ENCODE data around the gene ADAMTSL5. TPM values are rescaled to one million over a fixed set of nuclear protein-coding genes. Genes with fewer than 3 reads are reported as not detected.
A peak's percentile ranks its signal among the peaks of the same experiment; 100 is the strongest.

ADAMTSL5 gene
- total RNA-seq, 2 donors from 2014 or later = 4.1 to 4.8 TPM

DNA sequence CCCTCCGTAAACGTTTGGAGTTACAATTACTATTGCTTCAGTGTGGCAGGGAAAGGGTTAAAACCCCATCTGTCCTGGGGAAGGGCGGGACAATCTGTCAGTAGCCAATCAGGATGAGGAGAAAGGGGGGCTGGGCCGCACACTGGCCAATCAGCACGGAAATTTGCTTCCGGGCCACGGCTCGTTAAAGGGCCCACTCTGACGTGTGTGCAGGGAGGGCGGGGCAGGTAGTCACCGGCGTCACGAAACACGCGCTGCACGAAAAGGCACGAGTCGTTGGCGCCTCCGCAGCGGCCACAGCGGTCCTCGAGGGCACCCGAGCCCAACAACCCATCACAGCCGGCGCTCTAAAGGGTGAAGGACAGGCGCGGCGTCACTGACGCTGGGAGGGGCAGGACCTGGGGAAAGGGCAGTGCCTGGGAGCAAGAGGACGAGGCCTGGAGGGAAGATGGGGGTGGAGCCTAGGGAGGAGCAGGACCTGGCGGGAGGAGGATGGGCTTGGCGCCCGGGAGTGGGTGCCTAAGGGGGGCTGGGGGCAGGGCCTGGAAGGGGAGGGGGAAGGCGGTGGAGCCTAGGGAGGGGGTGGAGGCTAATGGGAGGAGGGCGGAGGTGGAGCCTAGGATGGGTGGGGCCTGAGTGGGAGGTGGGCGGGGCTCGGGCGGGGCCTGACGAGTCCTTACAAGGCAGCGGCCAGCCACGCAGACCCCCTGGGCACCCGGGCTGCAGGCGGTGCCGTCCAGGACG lies 4.9 kb downstream of the ADAMTSL5 start:
- WGBS, 2 experiments (ENCODE audit: insufficient coverage in 1 of 2, insufficient read length in 1 of 2) = 1 to 2% methylated on average over 24 to 44 of the region's 46 CpGs
- Histone ChIP-seq H3K27me3 (ENCODE audit: control insufficient read depth, insufficient read depth, low read length, poor library complexity, severe bottlenecking) (peaks cover 34% of the 10 kb centered on the region), H3K9me3 (ENCODE audit: control insufficient read depth, low read length) (no peaks in the 10 kb centered on the region), H3K36me3 (ENCODE audit: control insufficient read depth, insufficient read depth, low read length) (no peaks in the 10 kb centered on the region), H3K4me1 (ENCODE audit: control insufficient read depth, insufficient read depth, low read length) (peaks cover 7% of the 10 kb centered on the region), H3K27ac (ENCODE audit: low read depth, low read length) (peak overlapping the region; percentile 68), H3K9ac (ENCODE audit: extremely low read depth, low read length, poor library complexity, severe bottlenecking) (no peak overlapping the region), H3K4me3 (ENCODE audit: low read length) (peak overlapping the region; percentile 83)
- peak overlapping the region; percentile 98 for H3K27ac Mint-ChIP-seq
- DNase-seq = peak; percentile 99
- peaks cover 5% of the 10 kb centered on the region for H3K36me3 Mint-ChIP-seq (ENCODE audit: low read depth)
- peak overlapping the region; percentile 75 for H3K4me3 Mint-ChIP-seq
- TF ChIP-seq, protein P1, sequence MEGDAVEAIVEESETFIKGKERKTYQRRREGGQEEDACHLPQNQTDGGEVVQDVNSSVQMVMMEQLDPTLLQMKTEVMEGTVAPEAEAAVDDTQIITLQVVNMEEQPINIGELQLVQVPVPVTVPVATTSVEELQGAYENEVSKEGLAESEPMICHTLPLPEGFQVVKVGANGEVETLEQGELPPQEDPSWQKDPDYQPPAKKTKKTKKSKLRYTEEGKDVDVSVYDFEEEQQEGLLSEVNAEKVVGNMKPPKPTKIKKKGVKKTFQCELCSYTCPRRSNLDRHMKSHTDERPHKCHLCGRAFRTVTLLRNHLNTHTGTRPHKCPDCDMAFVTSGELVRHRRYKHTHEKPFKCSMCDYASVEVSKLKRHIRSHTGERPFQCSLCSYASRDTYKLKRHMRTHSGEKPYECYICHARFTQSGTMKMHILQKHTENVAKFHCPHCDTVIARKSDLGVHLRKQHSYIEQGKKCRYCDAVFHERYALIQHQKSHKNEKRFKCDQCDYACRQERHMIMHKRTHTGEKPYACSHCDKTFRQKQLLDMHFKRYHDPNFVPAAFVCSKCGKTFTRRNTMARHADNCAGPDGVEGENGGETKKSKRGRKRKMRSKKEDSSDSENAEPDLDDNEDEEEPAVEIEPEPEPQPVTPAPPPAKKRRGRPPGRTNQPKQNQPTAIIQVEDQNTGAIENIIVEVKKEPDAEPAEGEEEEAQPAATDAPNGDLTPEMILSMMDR (conservative IDR thresholded peaks at IDR 0.05) = no peak
- H3K27me3 Mint-ChIP-seq (ENCODE audit: insufficient read depth) = peaks cover 63% of the 10 kb centered on the region
- H3K4me1 Mint-ChIP-seq = peaks cover 3% of the 10 kb centered on the region
- H3K9me3 Mint-ChIP-seq = peaks cover 5% of the 10 kb centered on the region

DNA sequence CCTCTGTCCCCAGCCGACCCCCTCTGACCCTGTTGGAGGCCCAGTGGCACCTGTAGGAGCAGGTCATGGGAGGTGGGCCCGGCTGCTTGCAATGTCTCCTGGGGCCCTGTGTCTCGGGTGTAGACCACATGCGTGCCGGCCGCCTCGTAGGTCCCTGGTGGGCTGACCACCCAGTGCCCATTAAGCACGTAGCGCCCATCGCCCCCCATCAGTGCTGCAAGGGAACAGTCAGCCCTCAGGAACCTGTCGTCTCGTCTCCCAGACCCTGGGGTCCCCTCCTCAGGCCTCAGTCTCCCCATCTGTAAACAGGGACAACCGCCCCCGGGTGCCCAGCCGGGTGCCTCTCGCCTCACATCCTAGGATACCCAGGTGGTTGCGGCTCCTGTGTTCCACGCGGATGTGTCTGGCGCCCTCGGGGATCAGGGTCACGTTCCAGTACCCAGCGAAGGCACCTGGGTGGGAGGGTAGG lies 5.6 kb downstream of the ADAMTSL5 start:
- Histone ChIP-seq H3K27ac (ENCODE audit: low read depth, low read length) (no peak overlapping the region), H3K4me3 (ENCODE audit: low read length) (peak overlapping the region; percentile 83), H3K9me3 (ENCODE audit: control insufficient read depth, low read length) (no peaks in the 10 kb centered on the region), H3K36me3 (ENCODE audit: control insufficient read depth, insufficient read depth, low read length) (no peaks in the 10 kb centered on the region), H3K4me1 (ENCODE audit: control insufficient read depth, insufficient read depth, low read length) (peaks cover 7% of the 10 kb centered on the region), H3K27me3 (ENCODE audit: control insufficient read depth, insufficient read depth, low read length, poor library complexity, severe bottlenecking) (peaks cover 28% of the 10 kb centered on the region), H3K9ac (ENCODE audit: extremely low read depth, low read length, poor library complexity, severe bottlenecking) (no peak overlapping the region)
- 79 to 93% methylated on average over 8 to 23 of the region's 23 CpGs for WGBS, 2 experiments (ENCODE audit: insufficient coverage in 1 of 2, insufficient read length in 1 of 2)
- no peak for DNase-seq
- Mint-ChIP-seq H3K27ac (peak overlapping the region; percentile 98), H3K27me3 (ENCODE audit: insufficient read depth) (peaks cover 62% of the 10 kb centered on the region), H3K4me1 (peaks cover 3% of the 10 kb centered on the region), H3K9me3 (peaks cover 5% of the 10 kb centered on the region), H3K36me3 (ENCODE audit: low read depth) (peaks cover 5% of the 10 kb centered on the region), H3K4me3 (peak overlapping the region; percentile 75)
- TF ChIP-seq, protein P1 (conservative IDR thresholded peaks at IDR 0.05) = no peak

DNA sequence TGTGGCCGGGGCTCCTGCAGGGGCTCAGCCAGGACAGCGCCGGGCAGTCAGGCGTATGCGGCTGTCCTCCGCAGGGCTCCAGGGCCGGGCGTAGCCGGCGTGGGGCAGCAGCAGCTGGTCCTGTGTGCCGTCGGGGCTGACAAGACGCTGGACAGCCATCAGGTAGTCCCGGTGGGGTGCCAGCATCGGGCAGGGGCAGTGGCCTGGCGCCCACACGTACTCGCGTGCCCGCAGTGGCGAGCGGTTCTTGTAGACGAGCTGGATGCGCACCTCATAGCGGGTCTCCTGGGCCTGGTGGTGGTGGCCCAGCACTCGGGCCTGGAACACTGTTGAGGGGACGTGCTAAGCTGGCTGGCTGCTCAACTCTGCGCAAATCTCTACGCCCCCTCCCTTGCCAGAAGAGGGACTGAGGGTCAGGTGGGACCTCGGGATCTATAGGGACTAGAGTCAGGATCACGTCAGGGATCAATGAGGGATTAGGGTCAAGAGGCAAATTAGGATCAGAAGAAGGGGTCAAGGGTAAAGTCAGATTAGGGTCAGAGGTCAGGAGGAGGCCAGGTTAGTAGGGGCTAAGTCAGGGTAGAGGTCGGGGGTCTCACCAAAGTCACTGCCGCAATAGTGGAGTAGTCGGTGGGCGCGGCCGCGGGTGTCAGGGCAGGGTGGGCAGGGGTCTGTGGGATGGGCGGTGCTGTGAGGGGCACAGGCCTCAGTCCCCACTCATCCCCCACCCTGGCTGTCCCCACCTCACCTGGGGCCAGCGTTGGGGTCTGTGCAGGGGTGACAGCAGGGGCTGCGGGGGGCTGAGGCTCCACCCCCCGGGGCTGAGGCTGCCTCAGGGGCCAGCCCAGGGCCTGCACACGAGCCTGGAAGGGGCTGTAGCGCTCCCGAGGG lies 6.6 kb downstream of the ADAMTSL5 start:
- peaks cover 6% of the 10 kb centered on the region for H3K9me3 Mint-ChIP-seq
- no peaks in the 10 kb centered on the region for H3K9me3 ChIP-seq (ENCODE audit: control insufficient read depth, low read length)
- no peak overlapping the region for H3K4me3 Mint-ChIP-seq
- H3K27me3 ChIP-seq (ENCODE audit: control insufficient read depth, insufficient read depth, low read length, poor library complexity, severe bottlenecking) = peaks cover 18% of the 10 kb centered on the region
- no peak for DNase-seq
- WGBS, 2 experiments (ENCODE audit: insufficient coverage in 1 of 2, insufficient read length in 1 of 2) = 91 to 93% methylated on average over 28 to 45 of the region's 45 CpGs
- no peak overlapping the region for H3K27ac Mint-ChIP-seq
- H3K4me1 Mint-ChIP-seq = peaks cover 3% of the 10 kb centered on the region
- H3K27me3 Mint-ChIP-seq (ENCODE audit: insufficient read depth) = peaks cover 57% of the 10 kb centered on the region
- H3K4me3 ChIP-seq (ENCODE audit: low read length) = no peak overlapping the region
- no peak overlapping the region for H3K27ac ChIP-seq (ENCODE audit: low read depth, low read length)
- H3K36me3 Mint-ChIP-seq (ENCODE audit: low read depth) = peaks cover 5% of the 10 kb centered on the region
- H3K36me3 ChIP-seq (ENCODE audit: control insufficient read depth, insufficient read depth, low read length) = no peaks in the 10 kb centered on the region
- TF ChIP-seq, protein P1 (conservative IDR thresholded peaks at IDR 0.05) = no peak
- no peak overlapping the region for H3K9ac ChIP-seq (ENCODE audit: extremely low read depth, low read length, poor library complexity, severe bottlenecking)
- H3K4me1 ChIP-seq (ENCODE audit: control insufficient read depth, insufficient read depth, low read length) = peaks cover 7% of the 10 kb centered on the region
